ENCODE data around the gene GUF1. TPM values are rescaled to one million over a fixed set of nuclear protein-coding genes. Genes with fewer than 3 reads are reported as not detected.

The GUF1 gene
- polyA plus RNA-seq (ENCODE audit: insufficient read length), result 20.9 TPM

GRCh38 chr4:44678094-44679041 lies at the start of gene GUF1:
TSS of gene GUF1 (plus strand) at chr4:44678420. CDS start at chr4:44678623, 203 bp downstream.
- peak; percentile 77 for DNase-seq (ENCODE audit: low read depth)

- peak; percentile 20 for DNase-seq (ENCODE audit: low read depth)
Observed at GRCh38 chr4:44629280-44629866, 48.8 kb upstream of the GUF1 start.

GRCh38 chr4:44632089-44632488 lies 46.1 kb upstream of the GUF1 start:
- DNase-seq (ENCODE audit: low read depth), result no peak

GRCh38 chr4:44632733-44633132 lies 45.5 kb upstream of the GUF1 start:
- DNase-seq (ENCODE audit: low read depth), result no peak

GRCh38 chr4:44638091-44638490 lies 40.1 kb upstream of the GUF1 start:
- DNase-seq (ENCODE audit: low read depth), result no peak

- DNase-seq (ENCODE audit: low read depth), result no peak
Observed at GRCh38 chr4:44646151-44646550, 32.1 kb upstream of the GUF1 start.

GRCh38 chr4:44651425-44651824 lies 26.8 kb upstream of the GUF1 start, which contains the start of gene YIPF7:
TSS of gene YIPF7 (minus strand) at chr4:44651625. CDS start at chr4:44650100, 1,525 bp downstream.
- DNase-seq (ENCODE audit: low read depth), result no peak

GRCh38 chr4:44652002-44652401 lies 26.2 kb upstream of the GUF1 start:
- no peak for DNase-seq (ENCODE audit: low read depth)

GRCh38 chr4:44660396-44660795 lies 17.8 kb upstream of the GUF1 start:
- no peak for DNase-seq (ENCODE audit: low read depth)

- DNase-seq (ENCODE audit: low read depth), result no peak
Observed at GRCh38 chr4:44661940-44662622, 16.1 kb upstream of the GUF1 start.

GRCh38 chr4:44662623-44663005 lies 15.6 kb upstream of the GUF1 start:
- no peak for DNase-seq (ENCODE audit: low read depth)

GRCh38 chr4:44663539-44664263 lies 14.5 kb upstream of the GUF1 start:
- no peak for DNase-seq (ENCODE audit: low read depth)

GRCh38 chr4:44668526-44668925 lies 9.7 kb upstream of the GUF1 start:
- DNase-seq (ENCODE audit: low read depth), result no peak

- no peak for DNase-seq (ENCODE audit: low read depth)
Observed at GRCh38 chr4:44670506-44671199, 7.6 kb upstream of the GUF1 start.

- no peak for DNase-seq (ENCODE audit: low read depth)
Observed at GRCh38 chr4:44671636-44672035, 6.6 kb upstream of the GUF1 start.

GRCh38 chr4:44674471-44674870 lies 3.7 kb upstream of the GUF1 start:
- no peak for DNase-seq (ENCODE audit: low read depth)

GRCh38 chr4:44675366-44675765 lies 2.9 kb upstream of the GUF1 start:
- no peak for DNase-seq (ENCODE audit: low read depth)

- DNase-seq (ENCODE audit: low read depth), result no peak
Observed at GRCh38 chr4:44679060-44679459, 840 bp downstream of the GUF1 start.

- DNase-seq (ENCODE audit: low read depth), result no peak
Observed at GRCh38 chr4:44684648-44685047, 6.4 kb downstream of the GUF1 start.

GRCh38 chr4:44700427-44700826 lies 22.2 kb downstream of the GUF1 start:
- no peak for DNase-seq (ENCODE audit: low read depth)

- DNase-seq (ENCODE audit: low read depth), result no peak
Observed at GRCh38 chr4:44701037-44701436, 22.8 kb downstream of the GUF1 start.
